ENCODE results near the gene SCLT1.

Gene SCLT1

DNA sequence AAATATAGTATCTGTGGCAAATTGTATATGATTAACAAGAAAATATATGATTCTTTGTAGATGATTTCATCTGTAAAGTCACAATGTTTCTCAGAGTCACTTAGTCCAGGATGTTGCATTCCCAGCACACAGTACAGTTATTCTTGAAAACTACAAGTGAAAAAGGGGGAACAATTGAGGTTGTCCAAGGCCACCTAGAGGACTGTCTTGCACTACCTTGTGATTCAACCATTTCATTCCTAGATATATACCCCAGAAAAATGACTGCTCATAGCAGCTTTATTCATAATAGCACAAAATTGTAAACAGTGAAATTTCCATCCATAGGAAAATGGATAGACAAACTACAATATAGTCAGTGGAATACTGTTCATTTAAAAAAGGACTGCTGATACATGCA, 18.6 kb upstream of the SCLT1 start:
- TF ChIP-seq EP300 (IDR thresholded peaks at IDR 0.05; ENCODE audit: borderline replicate concordance) (no peak), ZBTB7A (IDR thresholded peaks at IDR 0.05; ENCODE audit: low read depth) (no peak), CEBPB (IDR thresholded peaks at IDR 0.05) (no peak), TCF12 (IDR thresholded peaks at IDR 0.05; ENCODE audit: low read depth) (no peak), TAF1 (IDR thresholded peaks at IDR 0.05; ENCODE audit: low read depth) (no peak), TEAD4 (IDR thresholded peaks at IDR 0.05) (no peak), FOXM1 (IDR thresholded peaks at IDR 0.05; ENCODE audit: borderline replicate concordance, low read depth) (no peak), CREB1 (IDR thresholded peaks at IDR 0.05; ENCODE audit: low read depth) (no peak), EGR1 (IDR thresholded peaks at IDR 0.05) (no peak), RAD21 (IDR thresholded peaks at IDR 0.05; ENCODE audit: low read depth) (no peak), YY1 (IDR thresholded peaks at IDR 0.05; ENCODE audit: low read depth) (no peak), NFIC (IDR thresholded peaks at IDR 0.05) (no peak)
- TF ChIP-seq, protein P1, sequence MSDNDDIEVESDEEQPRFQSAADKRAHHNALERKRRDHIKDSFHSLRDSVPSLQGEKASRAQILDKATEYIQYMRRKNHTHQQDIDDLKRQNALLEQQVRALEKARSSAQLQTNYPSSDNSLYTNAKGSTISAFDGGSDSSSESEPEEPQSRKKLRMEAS (IDR thresholded peaks at IDR 0.05), result no peak
- TF ChIP-seq, protein P2, sequence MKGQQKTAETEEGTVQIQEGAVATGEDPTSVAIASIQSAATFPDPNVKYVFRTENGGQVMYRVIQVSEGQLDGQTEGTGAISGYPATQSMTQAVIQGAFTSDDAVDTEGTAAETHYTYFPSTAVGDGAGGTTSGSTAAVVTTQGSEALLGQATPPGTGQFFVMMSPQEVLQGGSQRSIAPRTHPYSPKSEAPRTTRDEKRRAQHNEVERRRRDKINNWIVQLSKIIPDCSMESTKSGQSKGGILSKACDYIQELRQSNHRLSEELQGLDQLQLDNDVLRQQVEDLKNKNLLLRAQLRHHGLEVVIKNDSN (IDR thresholded peaks at IDR 0.05), result no peak
- TF ChIP-seq, protein P3, sequence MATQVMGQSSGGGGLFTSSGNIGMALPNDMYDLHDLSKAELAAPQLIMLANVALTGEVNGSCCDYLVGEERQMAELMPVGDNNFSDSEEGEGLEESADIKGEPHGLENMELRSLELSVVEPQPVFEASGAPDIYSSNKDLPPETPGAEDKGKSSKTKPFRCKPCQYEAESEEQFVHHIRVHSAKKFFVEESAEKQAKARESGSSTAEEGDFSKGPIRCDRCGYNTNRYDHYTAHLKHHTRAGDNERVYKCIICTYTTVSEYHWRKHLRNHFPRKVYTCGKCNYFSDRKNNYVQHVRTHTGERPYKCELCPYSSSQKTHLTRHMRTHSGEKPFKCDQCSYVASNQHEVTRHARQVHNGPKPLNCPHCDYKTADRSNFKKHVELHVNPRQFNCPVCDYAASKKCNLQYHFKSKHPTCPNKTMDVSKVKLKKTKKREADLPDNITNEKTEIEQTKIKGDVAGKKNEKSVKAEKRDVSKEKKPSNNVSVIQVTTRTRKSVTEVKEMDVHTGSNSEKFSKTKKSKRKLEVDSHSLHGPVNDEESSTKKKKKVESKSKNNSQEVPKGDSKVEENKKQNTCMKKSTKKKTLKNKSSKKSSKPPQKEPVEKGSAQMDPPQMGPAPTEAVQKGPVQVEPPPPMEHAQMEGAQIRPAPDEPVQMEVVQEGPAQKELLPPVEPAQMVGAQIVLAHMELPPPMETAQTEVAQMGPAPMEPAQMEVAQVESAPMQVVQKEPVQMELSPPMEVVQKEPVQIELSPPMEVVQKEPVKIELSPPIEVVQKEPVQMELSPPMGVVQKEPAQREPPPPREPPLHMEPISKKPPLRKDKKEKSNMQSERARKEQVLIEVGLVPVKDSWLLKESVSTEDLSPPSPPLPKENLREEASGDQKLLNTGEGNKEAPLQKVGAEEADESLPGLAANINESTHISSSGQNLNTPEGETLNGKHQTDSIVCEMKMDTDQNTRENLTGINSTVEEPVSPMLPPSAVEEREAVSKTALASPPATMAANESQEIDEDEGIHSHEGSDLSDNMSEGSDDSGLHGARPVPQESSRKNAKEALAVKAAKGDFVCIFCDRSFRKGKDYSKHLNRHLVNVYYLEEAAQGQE (IDR thresholded peaks at IDR 0.05; ENCODE audit: low read depth), result no peak

DNA sequence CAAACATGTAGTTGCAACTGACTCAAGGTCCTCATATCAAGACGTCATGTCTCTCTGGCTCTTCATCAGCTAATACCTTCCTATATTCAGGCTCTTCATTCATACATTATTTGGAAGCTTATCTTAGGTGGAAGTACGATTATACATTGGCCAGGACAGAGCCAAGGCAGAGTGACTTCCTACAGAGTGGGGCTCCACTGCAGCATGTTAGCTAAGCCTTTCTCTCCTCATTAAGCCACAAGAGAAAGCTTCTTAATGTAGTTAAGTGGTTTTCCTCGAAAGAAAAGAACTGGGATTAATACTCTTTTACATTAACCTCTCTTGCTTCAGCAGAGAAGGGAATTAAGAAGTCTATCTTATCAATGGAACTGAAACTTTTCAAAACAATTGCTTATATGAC, 17.6 kb upstream of the SCLT1 start:
- TF ChIP-seq CEBPB (IDR thresholded peaks at IDR 0.05) (no peak), YY1 (IDR thresholded peaks at IDR 0.05; ENCODE audit: low read depth) (no peak), TAF1 (IDR thresholded peaks at IDR 0.05; ENCODE audit: low read depth) (no peak), FOXM1 (IDR thresholded peaks at IDR 0.05; ENCODE audit: borderline replicate concordance, low read depth) (no peak), RAD21 (IDR thresholded peaks at IDR 0.05; ENCODE audit: low read depth) (no peak), EGR1 (IDR thresholded peaks at IDR 0.05) (no peak), ZBTB7A (IDR thresholded peaks at IDR 0.05; ENCODE audit: low read depth) (no peak), EP300 (IDR thresholded peaks at IDR 0.05; ENCODE audit: borderline replicate concordance) (no peak), TCF12 (IDR thresholded peaks at IDR 0.05; ENCODE audit: low read depth) (no peak), TEAD4 (IDR thresholded peaks at IDR 0.05) (no peak), CREB1 (IDR thresholded peaks at IDR 0.05; ENCODE audit: low read depth) (no peak), NFIC (IDR thresholded peaks at IDR 0.05) (no peak)
- TF ChIP-seq, protein P2 (IDR thresholded peaks at IDR 0.05), result no peak
- TF ChIP-seq, protein P1 (IDR thresholded peaks at IDR 0.05), result no peak
- TF ChIP-seq, protein P3 (IDR thresholded peaks at IDR 0.05; ENCODE audit: low read depth), result no peak

DNA sequence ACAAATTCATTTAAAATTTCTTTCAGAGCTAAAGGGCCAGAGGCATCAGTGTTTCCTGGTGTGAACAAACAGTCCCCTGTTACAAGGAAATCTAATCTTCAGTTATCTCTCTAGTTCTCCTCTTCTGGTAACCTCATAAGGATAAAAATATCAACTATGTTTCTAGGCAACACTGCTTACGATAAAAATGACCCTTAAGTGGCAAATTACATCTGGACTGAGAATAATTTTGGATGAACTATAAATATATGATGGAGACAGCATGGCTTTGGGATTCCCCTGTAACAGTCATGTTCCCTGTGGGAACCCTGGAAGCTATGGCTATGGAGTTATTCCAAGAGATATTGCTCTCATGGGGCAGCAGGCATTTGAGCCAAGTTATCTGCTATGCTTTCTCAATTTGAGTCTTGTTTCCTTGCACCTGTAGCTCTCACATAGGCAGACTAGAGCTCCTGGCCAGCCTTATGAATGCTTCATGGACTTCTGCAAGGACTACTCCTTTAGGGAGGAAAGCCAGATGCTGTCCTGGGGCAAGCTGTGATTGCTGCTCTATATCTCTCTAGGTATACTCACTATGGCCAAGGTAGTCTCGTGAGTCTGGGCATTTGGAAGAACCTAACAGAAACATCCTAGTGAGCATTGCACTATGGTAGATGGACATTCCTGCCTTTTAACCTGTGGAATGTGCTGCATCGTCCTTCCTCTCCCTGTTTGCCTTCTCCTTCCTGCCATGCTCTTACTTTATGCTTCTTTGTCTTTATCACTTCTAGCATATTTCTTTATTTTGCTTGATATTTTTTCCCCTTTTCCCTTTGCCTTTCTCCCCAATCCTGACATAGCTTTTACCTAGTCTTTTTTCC, 16.9 kb upstream of the SCLT1 start:
- TF ChIP-seq EGR1 (IDR thresholded peaks at IDR 0.05) (no peak), YY1 (IDR thresholded peaks at IDR 0.05; ENCODE audit: low read depth) (no peak), ZBTB7A (IDR thresholded peaks at IDR 0.05; ENCODE audit: low read depth) (no peak), NFIC (IDR thresholded peaks at IDR 0.05) (no peak), RAD21 (IDR thresholded peaks at IDR 0.05; ENCODE audit: low read depth) (no peak), EP300 (IDR thresholded peaks at IDR 0.05; ENCODE audit: borderline replicate concordance) (no peak), TEAD4 (IDR thresholded peaks at IDR 0.05) (no peak), TAF1 (IDR thresholded peaks at IDR 0.05; ENCODE audit: low read depth) (no peak), TCF12 (IDR thresholded peaks at IDR 0.05; ENCODE audit: low read depth) (no peak), CEBPB (IDR thresholded peaks at IDR 0.05) (no peak), FOXM1 (IDR thresholded peaks at IDR 0.05; ENCODE audit: borderline replicate concordance, low read depth) (no peak), CREB1 (IDR thresholded peaks at IDR 0.05; ENCODE audit: low read depth) (no peak)
- TF ChIP-seq, protein P3 (IDR thresholded peaks at IDR 0.05; ENCODE audit: low read depth), result no peak
- TF ChIP-seq, protein P2 (IDR thresholded peaks at IDR 0.05), result no peak
- TF ChIP-seq, protein P1 (IDR thresholded peaks at IDR 0.05), result no peak

Data from Ishikawa (cell line).